ENCODE results near the gene SUMO2.
A peak's percentile ranks its signal among the peaks of the same experiment; 100 is the strongest.
"Not testable (repeated sequence)": the region's sequence is repeated elsewhere in the genome, so short reads cannot be mapped to it uniquely, and the experiment has no call there.

SUMO2 gene

GRCh38 chr17:75142236-75142971 lies 40.4 kb downstream of the SUMO2 start:
- DNase-seq: no peak

GRCh38 chr17:75138519-75138918 lies 44.2 kb downstream of the SUMO2 start:
- DNase-seq: no peak

DNA sequence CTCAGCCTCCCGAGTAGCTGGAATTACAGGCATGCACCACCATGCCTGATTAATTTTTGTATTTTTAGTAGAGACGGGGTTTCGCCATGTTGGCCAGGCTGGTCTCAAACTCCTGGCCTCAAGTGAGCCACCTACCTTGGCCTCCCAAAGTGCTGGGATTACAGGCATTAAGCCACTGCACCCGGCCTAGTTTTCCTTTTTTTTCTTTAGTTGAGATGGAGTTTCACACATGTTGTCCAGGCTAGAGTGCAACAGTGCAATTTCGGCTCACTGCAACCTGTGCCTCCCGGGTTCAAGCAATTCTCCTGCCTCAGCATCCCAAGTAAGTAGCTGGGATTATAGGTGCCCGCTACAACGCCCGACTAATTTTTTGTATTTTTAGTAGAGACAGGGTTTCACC lies 45.0 kb downstream of the SUMO2 start:
- DNase-seq: not testable (repeated sequence)

DNA sequence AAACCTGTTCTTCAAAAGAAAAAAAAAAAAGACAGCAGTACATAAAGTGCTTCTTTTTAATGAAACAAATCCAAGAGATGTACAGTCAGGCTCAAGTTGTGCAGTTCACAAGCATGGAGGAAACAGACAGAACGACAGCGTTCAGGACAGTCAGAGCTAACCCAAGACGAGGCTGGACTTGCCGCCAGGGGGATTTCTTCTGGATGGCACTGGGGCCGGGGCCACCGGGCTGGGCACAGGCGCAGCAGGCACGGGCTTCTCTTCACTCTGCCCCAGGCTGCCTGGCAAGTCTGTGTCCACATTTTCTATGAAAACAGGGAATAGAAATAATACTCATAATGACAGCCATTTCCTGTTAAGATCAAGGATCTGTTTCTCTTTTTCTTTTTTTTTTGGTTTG lies 46.8 kb downstream of the SUMO2 start:
- DNase-seq: no peak

- no peak for DNase-seq
These were observed 47.3 kb downstream of the SUMO2 start for GRCh38 chr17:75135452-75135851.

GRCh38 chr17:75133607-75134347 lies 49.0 kb downstream of the SUMO2 start:
- DNase-seq: not testable (repeated sequence)

DNA sequence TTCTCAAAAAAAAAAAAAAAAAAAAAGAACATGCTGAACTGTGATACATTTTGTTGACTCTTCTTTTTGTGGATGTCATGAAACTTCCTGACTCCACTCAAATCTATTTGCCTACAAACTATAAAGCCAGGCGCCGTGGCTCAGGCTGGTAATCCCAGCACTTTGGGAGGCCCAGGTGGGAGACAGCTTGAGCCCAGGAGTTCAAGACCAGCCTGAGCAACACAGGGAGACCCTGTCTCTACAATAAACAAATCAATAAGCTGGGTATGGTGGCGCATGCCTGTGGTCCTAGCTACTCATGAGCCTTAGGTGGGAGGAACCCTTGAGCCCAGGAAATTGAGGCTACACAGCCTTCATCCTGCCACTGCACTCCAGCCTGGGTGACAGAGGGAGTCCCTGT lies 49.8 kb downstream of the SUMO2 start:
- DNase-seq: no peak

GRCh38 chr17:75132018-75133000 lies 50.5 kb downstream of the SUMO2 start:
- DNase-seq: not testable (repeated sequence)

GRCh38 chr17:75131278-75132017 lies 51.3 kb downstream of the SUMO2 start, which contains the start of gene NT5C:
NT5C (minus strand) TSS chr17:75131742; CDS start chr17:75131707, 35 bp downstream.
- peak; percentile 52 to 57 for DNase-seq

GRCh38 chr17:75130632-75131277 lies 52.0 kb downstream of the SUMO2 start:
- peak; percentile 42 to 48 for DNase-seq

GRCh38 chr17:75130059-75130631 lies 52.6 kb downstream of the SUMO2 start:
- no peak for DNase-seq

DNA sequence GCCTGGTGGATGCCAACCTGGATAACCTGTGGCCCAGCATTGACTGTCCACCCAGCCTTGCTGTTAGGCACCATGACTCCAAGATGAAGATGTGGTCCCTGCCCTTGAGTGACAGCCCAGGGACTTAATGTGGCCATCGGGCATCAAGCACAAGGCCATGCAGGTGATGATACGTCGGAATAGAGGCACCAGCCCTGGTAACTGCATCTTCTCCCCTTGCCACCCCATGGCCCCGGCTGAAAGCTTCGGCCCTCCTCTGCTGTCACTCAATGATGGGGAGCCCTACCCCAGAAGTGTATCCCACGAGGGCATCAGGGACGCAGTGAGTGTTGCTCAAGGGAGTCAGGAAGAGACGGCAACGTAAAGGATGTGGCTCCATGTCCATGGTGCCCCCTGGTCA lies 53.2 kb downstream of the SUMO2 start:
- no peak for DNase-seq

- DNase-seq: no peak
These were observed 53.9 kb downstream of the SUMO2 start for GRCh38 chr17:75128694-75129505.

- DNase-seq: not testable (repeated sequence)
These were observed 54.8 kb downstream of the SUMO2 start for GRCh38 chr17:75127936-75128335.

DNA sequence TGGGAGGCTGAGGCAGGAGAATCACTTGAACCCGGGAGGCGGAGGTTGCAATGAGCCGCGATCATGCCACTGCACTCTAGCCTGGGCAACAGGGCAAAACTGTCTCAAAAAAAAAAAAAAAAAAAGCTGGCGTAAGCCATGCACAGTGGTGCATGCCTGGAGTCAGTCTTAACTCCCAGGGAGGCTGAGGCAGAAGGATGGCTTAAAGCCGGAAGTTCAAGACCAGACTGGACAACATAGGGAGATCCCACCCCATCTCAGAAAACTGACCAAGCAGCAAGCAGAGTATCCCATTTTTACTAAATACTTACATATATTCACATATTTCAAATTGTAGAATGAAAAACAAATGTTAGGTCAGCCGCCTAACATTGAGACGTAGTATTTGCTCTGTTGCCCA lies 55.8 kb downstream of the SUMO2 start:
- no peak for DNase-seq

DNA sequence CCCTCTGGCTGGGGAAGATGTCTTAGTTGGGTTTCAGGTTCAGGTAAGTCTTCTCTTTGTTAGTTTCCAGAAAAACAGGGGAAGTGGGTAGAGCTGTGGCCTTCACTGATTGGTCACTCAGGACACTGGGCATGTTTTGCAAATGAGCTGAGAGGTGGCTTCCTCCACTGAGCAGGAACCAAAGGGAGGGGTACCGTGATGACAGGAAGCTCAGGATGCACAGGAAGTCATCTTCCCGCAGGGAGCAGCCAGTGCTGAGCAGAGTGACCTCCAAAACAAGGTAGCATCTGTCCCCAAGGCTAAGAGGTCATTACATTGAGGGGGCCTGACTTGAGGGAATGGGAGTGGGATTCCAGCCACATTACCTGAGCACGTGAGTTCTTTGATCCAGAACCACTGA lies 56.8 kb downstream of the SUMO2 start:
- DNase-seq: peak in 1 of 2 donors; percentile 17

DNA sequence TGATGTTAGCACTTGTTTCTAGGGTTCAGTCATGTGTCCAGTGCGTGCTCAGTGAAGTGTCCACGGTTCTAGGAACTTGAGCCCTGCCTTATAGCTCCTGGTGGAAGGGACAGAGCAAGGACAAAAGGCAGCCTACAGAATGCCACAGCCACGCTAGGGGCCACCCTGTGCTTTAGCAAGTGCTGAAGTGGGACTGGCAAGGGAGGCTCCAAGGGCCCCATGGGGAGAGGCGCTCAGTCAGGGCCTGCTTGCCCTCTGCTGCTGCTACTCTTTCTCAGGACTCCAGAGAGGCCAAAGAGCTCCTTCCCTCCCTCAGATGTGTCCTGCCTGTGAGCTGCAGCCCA lies 58.0 kb downstream of the SUMO2 start:
- no peak for DNase-seq

DNA sequence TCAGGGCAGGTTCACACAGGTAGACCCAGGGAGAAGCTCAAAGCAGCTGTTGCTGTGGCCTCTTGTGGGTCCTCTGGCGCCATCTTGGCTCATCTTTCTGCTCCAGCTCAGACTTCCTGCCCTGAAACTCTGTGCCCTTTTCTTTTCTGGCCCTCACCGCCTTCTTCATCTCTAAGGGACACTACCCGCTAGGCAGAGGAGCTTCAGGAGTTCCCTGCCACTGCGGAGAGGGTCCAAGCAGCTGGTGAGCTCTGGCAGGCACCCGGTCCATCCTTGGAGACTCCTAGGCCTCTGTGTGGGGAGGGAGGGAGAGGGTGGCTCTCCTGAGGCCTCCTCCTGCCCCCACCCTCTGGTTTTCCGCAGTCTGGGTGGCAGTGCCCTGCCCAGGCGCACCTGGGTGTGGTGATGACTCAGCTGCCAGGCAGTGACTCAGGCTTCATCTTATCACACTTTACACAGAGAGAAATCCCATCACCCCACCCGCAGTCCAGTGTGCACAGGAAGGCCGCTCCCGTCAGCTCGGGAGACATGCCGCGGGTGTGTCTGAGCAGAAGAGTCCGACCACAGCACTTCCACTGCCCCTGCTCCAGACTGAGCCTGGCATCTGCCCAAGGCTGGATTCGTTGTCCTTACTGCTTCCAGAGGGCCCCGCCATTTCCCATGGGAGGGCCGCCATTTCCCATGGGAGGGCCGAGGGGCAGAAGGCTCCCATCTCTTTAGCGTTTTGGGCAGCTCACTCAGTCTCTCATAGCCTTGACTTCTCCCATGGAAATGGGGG lies 58.5 kb downstream of the SUMO2 start:
- peak; percentile 37 to 54 for DNase-seq

DNA sequence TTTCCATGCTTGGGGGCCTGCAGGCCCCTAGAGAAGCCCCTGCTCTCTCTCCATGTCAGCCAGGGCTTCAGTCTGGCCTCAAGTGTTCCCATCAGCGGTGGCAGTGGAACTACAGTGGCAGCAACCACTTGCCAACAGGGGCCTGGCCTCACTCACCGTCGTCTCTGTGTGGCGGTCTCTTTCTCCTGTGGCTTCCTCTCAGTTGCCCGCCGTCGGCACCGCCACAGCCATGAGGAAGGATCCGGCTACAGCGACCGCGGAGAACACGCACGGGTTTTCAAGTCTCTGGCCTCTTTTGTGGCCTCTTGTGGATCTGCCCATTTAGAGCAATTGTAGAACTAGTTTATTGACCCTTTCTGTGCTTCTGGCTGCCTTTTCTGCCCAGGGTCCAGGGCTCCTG lies 64.5 kb downstream of the SUMO2 start:
- no peak for DNase-seq

DNA sequence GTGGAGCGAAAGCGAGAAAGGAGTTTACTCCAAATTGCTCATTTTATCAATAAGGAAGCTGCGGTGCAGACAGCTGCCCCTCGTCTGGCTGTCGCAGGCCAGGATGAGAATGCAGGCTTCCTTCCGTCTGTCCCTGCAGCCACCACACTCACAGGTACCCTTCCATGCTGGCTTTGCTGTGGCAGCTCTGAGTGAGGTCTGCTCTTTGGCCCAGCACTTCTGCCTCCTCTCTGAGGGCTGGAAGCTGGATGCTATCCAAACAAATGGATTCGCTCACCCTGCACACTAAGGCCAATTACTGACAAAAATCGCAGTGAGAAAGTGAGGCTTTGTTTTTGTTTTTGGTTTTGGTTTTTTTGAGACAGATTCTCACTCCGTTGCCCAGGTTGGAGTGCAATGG lies 66.0 kb downstream of the SUMO2 start:
- DNase-seq: no peak
